Skeletal muscle cell (primary cell): ENCODE measurements around the gene DPYSL5.
"Not testable (repeated sequence)": the region's sequence is repeated elsewhere in the genome, so short reads cannot be mapped to it uniquely, and the experiment has no call there.

ENCODE experiments used
- DNase-seq: peaks from one replicate; pipeline ENCODE4 v3.0.0-alpha.2; 2010; ENCODE audit warnings: low read depth
- H3K4me3 ChIP-seq: 2 replicates; pipeline ENCODE4 v1.5.1; 2011; ENCODE audit warnings: low read depth, mild to moderate bottlenecking, control low read depth, low read length, moderate library complexity

Gene DPYSL5

DNA sequence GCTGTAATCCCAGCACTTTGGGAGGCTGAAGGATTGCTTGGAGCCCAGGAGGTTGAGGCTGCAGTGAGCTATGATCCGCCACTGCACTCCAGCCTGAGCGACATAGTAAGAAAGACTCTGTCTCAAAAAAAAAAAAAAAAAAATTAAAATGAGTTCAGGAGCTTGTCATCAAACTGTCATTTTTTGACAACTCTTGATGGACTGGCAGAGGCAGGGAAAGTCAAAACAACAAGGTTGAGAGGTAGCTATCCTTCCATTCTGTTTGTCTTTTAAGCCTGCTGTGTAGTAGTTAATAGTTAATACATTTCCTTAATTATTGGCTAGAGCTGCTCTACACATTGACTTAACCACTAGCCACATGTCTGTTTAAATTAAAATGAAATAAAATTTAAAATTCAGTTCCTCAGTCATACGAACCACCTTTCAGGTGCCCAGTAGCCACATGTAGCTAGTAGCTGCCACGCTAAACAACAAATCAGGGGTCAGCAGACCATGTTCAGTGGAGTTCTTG, 22.7 kb downstream of the DPYSL5 start:
- H3K4me3 ChIP-seq = no peak overlapping the region
- no peak for DNase-seq

DNA sequence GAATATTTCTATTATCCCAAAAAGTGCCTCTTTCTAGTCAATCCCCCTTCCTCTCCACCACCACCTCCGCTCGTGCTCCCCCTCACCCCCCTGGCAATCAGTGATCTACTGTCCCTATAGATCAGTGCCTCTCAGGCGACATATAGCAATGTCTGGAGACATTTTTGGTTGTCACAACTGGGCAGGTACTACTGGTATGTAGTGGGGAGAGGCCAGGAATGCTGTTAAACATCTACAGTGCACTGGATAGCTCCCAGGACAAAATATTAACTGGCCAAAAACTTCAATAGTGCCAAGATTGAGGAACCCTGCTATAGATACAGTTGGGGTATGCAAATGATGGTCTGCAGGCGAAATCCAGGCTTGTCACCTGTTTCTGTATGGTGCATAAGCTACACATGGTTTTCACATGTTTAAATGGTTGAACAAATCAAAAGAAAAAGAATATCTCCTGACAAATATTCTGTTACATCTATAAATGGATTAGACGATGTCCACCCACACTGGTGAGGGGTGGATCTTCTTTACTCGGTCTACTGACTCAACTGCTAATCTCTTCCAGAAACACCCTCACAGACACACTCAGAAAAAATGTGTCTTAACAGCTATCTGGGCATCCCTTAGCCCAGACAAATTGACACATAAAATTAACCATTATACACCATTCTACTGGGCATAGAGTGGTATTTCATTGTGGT, 25.5 kb downstream of the DPYSL5 start:
- DNase-seq = no peak
- H3K4me3 ChIP-seq = no peak overlapping the region

DNA sequence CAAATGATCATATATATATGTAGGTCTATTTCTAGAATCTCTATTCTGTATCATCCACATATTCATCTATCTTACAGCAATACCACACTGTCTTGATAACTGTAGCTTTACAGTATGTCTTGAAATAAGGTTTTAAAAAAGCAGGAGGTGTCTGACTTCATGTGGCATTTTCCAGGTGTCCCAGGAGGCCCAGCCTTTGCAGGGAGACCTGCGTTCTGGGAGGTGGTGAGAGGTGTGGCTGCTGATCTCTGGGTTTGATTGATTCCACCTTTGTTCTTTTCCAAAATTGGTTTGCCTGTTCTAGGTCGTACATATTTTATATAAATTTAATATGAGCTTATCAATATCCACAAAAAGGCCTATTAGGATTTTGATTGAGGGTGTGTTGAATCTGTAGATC, 26.6 kb downstream of the DPYSL5 start:
- DNase-seq = no peak
- no peak overlapping the region for H3K4me3 ChIP-seq

DNA sequence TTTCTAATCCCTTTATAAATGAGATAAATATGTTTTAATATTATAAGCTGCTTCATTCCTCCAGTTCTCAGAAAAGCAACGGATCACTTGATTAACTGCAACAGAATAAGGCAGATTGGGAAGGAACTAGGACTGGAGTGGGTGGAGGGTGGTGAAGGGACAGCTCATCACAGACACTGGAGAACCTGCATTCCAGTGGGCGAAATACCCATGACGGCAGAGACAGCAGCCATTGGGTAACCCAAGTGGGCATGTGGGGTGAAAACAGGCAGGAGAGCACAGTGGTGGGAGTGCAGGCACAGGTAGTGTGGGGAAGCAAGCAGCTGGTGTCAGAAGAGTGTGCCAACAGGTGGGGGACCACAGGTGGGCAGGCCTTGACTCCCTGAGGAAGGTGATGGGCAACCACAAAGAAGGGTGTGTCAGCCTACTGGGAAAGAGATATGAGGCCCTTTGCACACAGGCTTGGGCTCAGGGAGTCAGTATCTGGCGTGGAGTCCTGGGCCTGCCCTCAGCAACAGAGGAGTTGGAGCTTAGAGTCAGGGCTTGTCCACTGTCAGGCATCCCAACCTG, 27.2 kb downstream of the DPYSL5 start:
- H3K4me3 ChIP-seq = no peak overlapping the region
- DNase-seq = no peak

DNA sequence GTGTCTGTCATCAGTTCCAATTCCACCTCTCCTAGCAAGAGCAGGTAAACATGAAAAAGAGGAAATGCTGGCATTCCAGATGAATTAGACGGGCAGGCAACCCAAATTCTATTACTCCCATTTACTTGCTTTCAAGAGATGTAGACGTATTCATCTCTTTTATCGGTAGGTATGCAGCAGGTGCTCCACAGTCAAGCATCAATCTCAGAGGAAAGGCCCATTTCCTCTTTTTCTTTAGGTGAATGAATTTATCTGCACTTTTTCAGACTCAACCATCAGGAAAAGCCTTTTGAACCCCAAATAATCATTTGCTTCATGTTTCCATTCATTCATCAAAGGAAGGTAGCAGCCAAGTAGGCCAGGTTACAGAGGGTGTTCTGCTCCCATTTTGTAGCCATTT, 27.9 kb downstream of the DPYSL5 start:
- H3K4me3 ChIP-seq = no peak overlapping the region
- DNase-seq = no peak

DNA sequence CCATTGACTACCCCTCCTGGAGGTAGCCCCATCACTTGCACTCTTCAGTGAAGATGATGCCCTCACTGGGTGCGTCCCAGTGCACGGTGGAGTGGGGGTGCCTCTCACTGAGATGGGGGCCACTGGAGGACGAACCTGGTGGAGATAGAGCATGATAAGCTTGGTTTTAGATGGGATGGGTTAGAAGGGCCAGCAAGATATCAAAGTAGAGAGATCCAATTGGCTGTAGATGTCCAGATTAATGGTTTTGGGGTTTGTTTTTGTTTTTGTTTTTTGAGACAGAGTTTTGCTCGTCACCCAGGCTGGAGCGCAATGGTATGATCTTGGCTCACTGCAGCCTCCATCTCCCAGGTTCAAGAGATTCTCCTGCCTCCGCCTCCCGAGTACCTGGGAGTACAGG, 28.3 kb downstream of the DPYSL5 start:
- no peak for DNase-seq
- H3K4me3 ChIP-seq = no peak overlapping the region

DNA sequence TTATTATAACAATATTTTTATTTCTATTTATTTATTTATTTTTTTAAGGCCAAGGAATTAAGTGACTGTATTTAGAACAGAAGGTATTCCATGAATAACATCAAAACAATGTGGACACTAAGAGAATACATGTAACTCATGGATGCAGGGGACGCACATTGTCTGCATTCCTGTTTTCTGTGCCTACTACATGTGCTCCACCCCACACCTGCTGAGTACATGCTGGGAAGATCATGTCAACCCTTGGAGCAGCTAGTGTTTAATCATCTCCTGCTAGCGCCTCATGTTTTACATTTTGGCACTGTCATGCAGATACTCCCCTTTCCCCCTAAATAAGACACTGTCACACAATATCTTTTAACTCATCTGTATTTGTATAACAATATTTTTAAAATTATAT, 29.3 kb downstream of the DPYSL5 start:
- no peak overlapping the region for H3K4me3 ChIP-seq
- no peak for DNase-seq

DNA sequence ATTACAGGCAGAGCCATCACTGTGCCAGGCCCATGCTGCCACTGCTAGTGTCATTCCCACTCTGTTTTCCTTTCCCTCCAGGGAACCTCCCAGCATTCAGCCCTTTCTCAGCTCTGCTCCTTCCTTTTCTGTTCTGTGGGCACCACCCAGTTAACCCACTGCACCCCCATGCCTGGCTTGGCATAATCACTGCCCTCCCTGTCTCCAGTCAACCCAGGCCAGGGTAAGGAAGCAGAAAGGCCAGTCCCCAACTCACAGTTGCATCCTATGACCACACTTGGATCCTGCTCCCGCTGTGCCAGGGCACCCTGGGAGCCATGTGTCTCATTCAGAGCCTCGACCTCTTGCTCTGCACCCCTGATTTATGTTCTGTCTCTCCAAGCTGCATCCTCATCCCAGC, 32.2 kb downstream of the DPYSL5 start:
- H3K4me3 ChIP-seq = no peak overlapping the region
- DNase-seq = no peak

DNA sequence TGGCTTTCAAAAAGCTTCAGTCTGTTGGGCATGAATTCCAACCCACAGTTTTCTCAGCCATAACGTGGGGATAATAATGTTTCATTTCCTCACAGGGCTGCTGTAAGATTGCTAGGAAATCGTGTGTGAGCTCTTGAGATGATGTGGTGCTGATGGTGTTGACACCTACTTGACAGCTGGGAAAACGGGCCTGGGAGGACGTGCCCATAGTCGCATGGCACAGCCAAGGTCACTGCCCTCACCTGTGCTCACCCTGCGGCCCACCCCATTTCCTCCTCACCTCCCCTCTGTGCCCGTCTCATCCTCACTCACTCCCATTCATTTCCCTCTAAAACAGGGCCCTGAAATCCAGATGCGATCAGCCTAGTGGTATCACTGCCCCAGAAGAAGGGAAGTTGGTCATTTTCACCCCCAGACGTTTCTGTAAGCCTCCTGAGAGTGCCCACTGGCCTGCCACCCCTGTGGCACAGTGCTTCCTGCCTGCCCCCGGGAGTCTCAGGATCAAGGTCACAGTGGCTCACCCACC, 33.0 kb downstream of the DPYSL5 start:
- DNase-seq = no peak

DNA sequence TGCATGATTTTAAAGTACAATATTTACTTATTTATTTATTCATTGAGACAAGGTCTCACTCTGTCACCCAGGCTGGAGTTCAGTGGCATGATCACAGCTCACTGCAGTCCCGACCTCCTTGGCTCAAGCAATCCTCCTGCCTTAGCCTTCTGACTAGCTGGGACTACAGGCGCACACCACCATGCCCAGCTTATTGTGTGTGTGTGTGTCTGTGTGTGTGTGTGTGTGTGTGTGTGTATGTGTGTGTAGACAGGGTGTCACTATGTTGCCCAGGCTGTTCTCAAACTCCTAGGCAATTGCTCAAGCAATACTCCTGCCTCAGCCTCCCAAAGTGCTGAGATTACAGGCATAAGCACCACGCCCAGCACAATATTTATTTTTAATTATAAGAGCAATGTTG, 34.3 kb downstream of the DPYSL5 start:
- not testable (repeated sequence) for H3K4me3 ChIP-seq, DNase-seq

More for the DNA sequence above, 33.0 kb downstream of the DPYSL5 start:
- no peak overlapping the region for H3K4me3 ChIP-seq

DNA sequence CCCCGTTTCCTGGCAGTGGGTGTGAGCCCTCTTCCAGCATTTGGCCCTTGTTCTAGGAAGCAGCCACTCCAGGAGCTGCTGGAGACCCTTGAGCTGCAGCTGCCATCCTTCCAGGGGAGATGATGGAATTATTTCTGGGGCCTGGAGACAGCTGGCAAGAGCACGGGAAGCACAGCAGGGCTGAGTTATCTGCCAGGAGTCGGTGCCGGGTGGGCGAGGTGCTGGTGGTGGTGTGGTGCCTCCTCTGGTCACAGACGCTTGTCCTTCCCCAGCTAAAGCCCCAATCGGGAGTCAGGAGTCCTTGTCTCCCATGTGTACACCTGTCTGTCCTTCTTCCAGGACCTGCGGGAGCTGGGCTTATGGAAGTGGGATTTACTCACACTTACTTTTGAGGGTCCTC, 36.0 kb downstream of the DPYSL5 start:
- DNase-seq = no peak
- no peak overlapping the region for H3K4me3 ChIP-seq

DNA sequence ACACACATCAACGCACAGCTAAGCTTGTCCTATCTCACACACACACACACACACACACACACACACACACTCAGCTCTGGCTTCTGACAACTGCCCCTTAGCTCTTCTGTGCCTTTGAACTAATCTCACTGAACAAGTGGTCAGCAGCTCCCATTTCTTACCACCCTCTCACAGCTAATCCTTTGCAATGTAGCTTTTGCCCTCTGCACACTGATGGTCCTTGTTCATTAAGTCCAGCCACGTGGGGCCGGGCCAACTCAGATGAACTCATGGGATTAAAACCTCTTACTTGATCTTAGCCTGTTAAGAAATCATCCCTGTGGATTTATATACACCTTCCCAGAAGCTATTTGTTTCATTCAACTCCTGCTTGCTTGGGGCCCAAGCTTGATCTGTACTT, 36.6 kb downstream of the DPYSL5 start:
- no peak overlapping the region for H3K4me3 ChIP-seq
- no peak for DNase-seq

DNA sequence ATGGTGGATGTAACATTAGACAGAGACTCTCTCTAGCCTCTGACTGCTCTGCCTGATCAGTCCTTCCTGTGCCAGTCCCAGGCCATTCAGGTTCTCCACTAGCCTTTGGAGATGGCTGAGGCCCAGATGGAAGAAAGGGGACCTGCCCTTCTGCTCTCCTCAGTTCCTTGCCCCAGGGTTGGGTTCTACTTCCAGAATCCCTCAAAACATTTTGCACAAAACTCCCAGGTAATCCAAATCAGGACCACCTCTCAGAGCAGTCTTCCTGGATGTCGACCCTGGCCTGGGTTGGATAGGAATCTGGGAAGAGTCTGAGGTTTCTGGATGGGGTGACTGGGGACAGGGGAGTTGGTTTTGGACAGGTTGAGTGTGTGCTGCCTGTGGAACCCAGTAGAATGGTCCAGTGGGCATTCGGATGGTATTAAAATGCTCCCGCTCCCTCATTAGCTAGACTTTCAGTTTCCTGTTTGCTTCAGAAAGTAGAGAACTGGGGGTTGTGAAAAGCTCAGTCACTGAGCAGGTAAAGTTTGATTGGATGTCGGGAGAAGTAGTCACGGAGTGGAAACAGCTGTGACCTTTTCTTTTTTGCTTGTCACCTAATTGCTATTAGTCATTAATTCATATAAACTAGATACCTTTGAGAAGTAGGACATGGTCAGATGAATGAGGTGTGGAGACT, 37.9 kb downstream of the DPYSL5 start:
- no peak for DNase-seq
- no peak overlapping the region for H3K4me3 ChIP-seq

DNA sequence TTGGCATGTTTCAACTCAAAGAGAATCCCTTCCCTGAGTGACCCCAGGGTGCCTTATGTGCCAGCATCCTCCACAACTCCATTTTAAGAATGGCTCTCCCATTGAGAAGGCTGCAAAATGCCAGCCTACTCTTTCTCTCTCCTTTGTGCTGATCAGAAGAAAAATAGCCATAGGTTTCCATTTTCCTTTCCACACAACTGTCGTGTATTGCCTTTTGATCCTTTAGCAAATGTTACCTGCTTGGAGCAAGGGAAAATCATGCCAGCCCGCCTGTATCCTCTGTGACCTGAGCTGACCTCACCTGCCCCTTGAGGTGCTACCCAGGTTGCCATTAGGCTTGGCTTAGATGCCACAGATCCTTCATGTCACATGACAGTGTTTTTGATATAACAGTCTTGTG, 38.8 kb downstream of the DPYSL5 start:
- DNase-seq = no peak
- H3K4me3 ChIP-seq = no peak overlapping the region

DNA sequence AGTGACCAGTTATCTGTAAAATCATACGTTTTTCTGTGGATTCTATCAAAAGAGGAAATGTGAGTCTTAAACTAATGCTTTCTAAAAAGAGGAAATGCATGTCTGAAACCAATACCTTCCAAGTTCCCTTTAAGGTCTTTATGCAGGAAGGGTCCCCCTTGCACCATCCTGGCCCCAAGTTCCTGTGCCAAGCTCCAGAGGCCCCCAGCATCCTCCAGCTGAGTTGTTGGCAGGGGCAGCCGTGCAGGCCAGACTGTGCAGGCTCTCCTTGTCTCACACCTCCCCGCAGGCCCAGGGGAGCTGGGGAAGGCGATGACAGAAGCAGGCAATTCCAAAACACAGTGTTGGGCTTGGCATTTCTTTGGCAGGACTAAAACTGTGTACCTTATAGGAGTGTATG, 39.2 kb downstream of the DPYSL5 start:
- H3K4me3 ChIP-seq = no peak overlapping the region
- DNase-seq = no peak

DNA sequence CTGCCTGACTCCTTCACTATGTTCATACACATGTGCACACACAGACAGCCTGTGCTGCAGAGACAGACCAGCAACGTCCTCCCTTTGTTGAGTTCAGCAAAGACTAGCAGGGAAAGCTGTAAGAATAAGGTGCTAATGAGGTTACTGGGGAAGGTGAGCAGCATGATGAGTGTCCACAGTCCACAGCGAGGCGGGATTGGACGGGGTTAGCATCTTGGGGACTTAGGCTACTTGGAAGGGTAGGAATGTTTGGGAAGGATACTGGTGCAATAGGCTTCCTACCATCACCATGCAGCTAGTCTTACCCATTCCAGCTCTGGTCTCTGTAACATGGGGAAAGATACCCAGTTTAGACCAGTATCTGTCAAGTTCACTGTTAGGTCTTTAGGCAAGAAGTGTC, 41.9 kb downstream of the DPYSL5 start:
- H3K4me3 ChIP-seq = no peak overlapping the region
- DNase-seq = no peak

DNA sequence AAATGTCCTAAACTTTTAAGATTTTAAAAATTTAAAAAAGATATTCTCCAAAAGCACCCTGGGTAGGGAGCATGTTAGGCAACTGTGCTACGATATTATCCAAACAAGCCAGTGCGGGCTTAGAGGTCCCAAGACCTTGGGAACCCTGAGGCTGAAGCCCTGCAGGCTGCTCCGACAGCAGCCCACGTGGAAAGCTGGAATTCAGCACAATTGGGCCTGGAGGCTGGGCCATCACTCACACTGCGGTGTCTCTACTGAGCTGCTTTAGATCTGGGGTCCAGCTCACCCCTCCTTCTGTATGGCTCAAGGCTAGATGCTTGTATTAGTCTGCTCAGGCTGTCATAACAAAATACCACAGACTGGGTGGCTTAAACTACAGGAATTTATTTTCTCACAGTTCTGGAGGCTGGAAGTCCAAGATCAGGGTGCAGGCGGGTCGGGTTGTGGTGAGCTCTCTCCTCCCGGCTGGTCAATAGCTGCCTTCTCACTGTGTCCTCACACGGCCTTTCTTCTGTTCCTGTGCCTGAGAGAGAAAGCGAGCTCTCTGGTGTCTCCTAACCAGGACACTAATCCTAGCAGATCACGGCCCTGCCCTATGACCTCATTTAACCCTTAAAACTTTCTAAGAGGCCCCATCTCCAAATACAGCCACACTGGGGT, 42.5 kb downstream of the DPYSL5 start:
- DNase-seq = no peak
- no peak overlapping the region for H3K4me3 ChIP-seq

DNA sequence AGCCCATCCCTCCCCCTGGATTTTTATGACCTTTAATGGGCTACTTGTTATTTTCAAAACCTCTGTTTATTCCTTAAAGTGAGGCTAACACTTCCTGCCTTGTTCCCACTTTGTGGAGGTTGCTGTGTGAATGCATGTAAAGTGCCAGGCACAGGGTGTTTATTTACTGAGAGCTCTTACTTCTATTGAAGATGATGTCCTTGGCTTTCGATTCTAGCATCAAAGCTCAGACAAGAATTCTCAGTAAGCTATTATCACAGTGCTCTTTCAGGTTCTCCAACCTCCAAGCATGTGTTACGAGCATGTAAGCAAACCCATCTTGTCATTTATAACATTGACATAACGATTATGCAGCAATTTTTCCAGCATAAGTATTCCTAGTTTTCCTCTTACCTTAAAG, 44.2 kb downstream of the DPYSL5 start:
- no peak overlapping the region for H3K4me3 ChIP-seq
- DNase-seq = no peak

DNA sequence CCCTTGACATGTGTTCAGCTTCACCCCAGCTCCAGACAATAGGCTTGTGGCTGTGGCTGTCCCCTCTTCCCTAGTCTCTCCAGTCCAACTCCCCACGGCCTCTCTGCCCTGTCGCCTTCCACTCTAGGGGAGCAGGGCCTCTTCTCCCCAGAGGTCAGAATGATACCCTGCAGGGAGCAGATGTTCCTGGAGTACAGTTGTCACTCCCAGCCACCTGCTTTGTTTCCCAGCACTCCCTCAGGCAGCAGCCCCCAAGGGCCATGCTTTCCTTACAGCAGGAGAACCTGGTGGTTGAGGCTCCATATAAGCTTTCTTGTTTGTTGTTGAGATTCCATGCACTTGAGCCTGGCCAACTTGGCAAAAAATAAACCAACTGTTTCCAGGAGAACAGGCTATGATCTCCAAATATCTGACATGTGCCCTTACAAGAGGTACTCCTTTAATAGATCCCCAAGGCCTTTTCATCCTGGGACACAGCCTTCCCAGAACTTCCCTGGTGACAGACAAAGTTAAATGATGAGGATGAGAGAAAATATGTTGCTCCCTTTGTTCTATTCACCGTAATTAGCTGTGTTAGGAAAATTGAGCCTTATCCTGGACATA, 45.1 kb downstream of the DPYSL5 start:
- no peak for DNase-seq
- H3K4me3 ChIP-seq = no peak overlapping the region

DNA sequence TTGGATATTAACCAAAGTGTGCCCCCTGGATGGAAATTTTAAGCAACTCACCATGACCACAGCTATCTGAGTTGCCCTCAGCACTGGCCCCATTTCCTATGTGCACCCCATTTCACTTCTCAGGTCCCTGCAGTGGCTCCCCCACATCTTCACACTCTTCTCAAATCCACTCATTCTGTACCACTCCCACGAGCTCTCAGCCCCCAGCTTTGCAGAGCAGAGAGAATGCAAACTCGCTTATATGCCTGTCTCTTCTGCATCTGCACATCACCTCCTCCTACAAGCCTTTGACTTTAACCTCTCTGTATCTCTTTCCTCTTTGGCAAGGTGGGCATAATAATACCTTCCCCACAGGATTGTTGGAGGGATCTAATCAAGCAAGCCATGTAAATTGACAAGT, 46.2 kb downstream of the DPYSL5 start:
- no peak overlapping the region for H3K4me3 ChIP-seq
- DNase-seq = no peak
